ENCODE measurements around the gene L3MBTL4. TPM values are rescaled to one million over a fixed set of nuclear protein-coding genes. Genes with fewer than 3 reads are reported as not detected.

The L3MBTL4 gene
- total and polyA plus RNA-seq, 9 of the 15 experiments (the other 6 are each of a cell fraction or from before 2014, with no cell fraction given) = not detected

DNA sequence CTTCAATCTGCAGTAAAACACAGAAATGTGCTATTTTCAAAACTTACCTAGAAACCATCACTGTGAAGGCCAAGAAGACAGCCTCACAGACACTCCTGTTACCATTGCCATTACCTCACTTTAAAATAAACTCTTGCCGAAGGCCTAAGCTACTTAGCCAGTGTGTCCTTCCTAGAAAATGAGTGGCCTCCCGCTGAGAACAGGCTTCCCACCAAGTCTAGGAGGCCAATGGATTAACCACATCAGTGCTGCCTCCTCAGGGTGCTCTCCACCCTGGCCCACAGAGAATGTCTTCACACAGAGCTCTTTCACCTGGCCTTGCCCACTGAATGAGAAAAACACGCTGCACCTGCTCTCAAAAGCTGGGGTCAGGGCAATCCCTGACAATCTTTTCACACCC, 47.5 kb downstream of the L3MBTL4 start (continued):
- TF ChIP-seq, protein P1, sequence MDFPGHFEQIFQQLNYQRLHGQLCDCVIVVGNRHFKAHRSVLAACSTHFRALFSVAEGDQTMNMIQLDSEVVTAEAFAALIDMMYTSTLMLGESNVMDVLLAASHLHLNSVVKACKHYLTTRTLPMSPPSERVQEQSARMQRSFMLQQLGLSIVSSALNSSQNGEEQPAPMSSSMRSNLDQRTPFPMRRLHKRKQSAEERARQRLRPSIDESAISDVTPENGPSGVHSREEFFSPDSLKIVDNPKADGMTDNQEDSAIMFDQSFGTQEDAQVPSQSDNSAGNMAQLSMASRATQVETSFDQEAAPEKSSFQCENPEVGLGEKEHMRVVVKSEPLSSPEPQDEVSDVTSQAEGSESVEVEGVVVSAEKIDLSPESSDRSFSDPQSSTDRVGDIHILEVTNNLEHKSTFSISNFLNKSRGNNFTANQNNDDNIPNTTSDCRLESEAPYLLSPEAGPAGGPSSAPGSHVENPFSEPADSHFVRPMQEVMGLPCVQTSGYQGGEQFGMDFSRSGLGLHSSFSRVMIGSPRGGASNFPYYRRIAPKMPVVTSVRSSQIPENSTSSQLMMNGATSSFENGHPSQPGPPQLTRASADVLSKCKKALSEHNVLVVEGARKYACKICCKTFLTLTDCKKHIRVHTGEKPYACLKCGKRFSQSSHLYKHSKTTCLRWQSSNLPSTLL (IDR thresholded peaks at IDR 0.05) = no peak
- TF ChIP-seq HOXB6 (CRISPR knock-in tag; IDR thresholded peaks at IDR 0.05; ENCODE audit: borderline replicate concordance) = no peak
- no peak for TF ChIP-seq ERF (CRISPR knock-in tag; IDR thresholded peaks at IDR 0.05)
- no peak for TF ChIP-seq SRSF1 (IDR thresholded peaks at IDR 0.05; ENCODE audit: low read depth, low read length)
- no peak for TF ChIP-seq NCOA2 (IDR thresholded peaks at IDR 0.05; ENCODE audit: partially characterized antibody in 2 of 2)
- TF ChIP-seq HOMEZ (CRISPR knock-in tag; IDR thresholded peaks at IDR 0.05) = no peak
- TF ChIP-seq BRD9 (IDR thresholded peaks at IDR 0.05; ENCODE audit: low read depth, partially characterized antibody) = no peak
- no peak for TF ChIP-seq IFI16 (CRISPR knock-in tag; IDR thresholded peaks at IDR 0.05)
- no peak for TF ChIP-seq KDM5B (IDR thresholded peaks at IDR 0.05; ENCODE audit: insufficient replicate concordance, low read depth, low read length)

Measured in K562 (cell line).